GM21390 (cell line): ENCODE data around the gene RAB3D.
"Not testable (repeated sequence)": the region's sequence is repeated elsewhere in the genome, so short reads cannot be mapped to it uniquely, and the experiment has no call there.

Experiments used
- ATAC-seq: cut with Tn5 transposase; IDR thresholded peaks from one replicate; pipeline ENCODE4 v1.9.1; 2021; ENCODE audit not compliant: unreplicated experiment

RAB3D gene

DNA sequence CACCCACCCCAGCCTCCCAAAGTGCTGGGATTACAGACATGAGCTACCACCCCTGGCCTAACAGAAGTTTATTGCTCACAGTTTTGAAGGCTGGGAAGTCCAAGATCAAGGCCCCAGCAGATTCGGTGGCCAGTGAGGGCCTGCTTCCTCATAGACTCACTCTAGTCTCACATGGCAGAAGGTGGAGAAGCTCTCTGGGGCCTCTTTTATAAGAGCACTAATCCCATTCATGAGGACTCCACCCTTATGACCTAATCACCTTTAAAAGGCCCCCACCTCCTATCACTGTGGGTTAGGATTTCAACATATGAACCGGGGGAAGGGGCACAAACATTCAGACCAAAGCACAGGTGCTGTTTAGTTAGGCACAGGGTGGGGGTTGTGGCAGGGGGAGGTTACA, 28.1 kb upstream of the RAB3D start:
- no peak for ATAC-seq

DNA sequence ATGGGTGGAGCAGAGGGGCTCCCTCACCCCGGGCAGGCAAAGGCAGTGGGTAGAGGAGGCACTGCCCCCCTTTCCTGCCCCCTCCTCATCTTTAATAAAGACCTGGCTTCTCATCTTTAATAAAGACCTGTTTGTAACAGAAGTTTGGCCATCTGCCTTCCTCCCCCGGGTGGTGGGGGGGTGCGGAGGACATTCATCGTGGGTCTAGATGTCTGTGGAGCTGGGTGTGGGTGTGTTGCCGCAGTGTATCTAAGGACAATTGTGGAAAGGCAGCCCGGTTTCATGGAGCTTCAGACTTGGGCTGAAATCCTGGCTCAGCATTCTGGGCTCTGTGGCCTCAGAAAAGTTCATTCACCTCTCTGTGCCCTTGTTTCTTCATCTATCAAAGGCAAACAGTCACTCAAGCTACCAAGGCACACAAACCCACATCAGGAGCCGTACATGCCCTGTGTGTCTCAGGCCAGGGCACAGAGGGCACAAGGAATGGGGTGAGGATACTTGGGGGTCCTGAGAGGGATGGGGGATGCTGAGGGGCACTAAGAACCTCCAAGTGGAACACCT, 26.2 kb upstream of the RAB3D start:
- no peak for ATAC-seq

DNA sequence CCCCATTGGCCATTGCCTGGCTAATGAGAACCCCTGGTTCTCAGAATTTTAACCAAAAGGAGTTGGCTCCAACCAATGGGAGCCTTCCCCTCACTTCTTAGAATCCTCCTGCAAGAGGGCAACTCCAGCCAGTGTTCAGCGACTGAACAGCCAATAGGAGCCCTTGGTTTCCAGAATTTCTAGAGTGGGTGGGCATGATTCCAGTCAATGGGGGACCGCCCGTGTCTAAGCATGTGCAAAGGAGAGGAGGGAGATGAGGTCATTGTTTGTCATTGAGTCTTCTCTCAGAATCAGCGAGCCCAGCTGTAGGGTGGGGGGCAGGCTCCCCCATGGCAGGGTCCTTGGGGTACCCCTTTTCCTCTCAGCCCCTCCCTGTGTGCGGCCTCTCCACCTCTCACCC, 25.5 kb upstream of the RAB3D start:
- no peak for ATAC-seq

DNA sequence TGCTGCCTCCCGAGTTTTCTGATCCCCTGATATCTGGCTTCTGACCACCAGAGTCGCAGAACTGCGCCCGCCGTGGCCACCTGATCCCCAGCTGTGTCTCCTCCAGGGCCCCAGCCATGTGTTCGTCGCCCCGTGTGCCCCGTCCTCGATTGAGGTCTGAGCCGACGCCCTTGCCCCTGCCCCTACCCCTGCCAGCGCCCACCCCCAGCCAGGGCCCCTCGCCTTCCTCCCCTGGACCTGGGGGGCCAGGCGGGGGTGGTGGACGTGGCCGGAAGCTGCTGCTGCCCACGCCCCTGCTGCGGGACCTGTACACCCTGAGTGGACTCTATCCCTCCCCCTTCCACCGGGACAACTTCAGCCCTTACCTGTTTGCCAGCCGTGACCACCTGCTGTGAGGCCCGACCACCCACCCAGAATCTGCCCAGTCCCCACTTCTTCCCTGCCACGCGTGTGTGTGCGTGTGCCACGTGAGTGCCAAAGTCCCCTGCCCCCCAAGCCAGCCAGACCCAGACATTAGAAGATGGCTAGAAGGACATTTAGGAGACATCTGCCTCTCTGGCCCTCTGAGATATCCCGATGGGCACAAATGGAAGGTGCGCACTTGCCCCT, 24.9 kb upstream of the RAB3D start:
- ATAC-seq, result no peak

DNA sequence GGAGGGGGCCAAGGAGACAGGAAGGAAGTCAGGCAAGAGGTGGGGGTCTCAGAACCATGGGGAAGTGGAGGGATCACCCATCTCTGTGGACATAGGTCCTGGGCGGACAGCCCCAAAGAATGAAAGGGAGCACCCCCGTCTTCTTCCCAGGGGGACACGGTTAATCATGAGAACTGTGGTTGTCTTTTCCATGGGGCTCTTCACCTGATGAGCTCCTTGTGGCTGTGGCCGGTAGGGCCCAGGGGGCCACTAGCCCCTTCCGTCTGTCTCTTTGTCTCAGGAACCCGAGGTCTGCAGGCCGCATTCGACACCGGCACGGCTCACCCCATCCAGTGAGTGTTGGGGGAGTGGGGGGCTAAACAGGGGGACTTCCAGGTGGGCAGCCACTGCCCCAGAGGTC, 24.4 kb upstream of the RAB3D start:
- ATAC-seq, result no peak

DNA sequence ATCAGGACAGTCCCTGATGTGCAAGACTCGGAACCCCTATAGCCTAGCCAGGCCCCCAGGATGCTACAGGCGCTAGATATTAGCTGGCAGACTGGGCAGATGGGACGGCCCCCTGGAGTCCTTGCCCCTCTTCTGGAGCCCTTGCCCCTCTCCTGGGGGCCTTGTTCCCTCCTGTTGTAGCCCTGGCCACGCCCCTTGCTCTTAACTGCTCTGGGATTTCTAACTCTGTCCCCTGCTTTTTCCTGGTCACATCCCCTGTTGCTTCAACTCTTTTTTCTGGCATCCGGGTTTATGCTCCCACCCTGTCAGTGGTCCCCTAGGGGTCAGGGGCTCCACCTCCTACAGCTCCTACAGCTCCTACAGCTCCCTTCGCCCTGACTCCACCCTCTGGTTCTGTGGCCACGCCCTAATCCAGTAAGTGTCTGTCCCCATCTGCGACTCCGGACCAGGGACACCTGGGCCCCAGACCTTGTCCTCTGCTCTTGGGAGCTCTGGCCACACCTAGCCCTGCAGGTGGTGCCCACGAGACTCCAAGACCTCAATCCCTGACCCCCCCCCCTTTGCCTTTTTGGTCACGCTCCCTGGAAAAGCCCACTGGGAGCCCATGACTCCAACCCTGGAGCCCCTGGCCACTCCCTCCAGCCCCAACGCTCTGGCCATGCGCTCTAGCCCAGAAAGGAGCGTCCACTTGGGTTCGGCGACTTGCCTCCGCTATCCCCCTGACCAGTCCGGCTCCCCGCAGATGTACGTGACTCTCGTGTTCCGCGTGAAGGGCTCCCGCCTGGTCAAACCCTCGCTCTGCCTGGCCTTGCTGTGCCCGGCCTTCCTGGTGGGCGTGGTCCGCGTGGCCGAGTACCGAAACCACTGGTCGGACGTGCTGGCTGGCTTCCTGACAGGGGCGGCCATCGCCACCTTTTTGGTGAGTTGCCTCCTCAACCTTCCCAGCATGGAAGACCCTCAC, 22.6 kb upstream of the RAB3D start:
- no peak for ATAC-seq

DNA sequence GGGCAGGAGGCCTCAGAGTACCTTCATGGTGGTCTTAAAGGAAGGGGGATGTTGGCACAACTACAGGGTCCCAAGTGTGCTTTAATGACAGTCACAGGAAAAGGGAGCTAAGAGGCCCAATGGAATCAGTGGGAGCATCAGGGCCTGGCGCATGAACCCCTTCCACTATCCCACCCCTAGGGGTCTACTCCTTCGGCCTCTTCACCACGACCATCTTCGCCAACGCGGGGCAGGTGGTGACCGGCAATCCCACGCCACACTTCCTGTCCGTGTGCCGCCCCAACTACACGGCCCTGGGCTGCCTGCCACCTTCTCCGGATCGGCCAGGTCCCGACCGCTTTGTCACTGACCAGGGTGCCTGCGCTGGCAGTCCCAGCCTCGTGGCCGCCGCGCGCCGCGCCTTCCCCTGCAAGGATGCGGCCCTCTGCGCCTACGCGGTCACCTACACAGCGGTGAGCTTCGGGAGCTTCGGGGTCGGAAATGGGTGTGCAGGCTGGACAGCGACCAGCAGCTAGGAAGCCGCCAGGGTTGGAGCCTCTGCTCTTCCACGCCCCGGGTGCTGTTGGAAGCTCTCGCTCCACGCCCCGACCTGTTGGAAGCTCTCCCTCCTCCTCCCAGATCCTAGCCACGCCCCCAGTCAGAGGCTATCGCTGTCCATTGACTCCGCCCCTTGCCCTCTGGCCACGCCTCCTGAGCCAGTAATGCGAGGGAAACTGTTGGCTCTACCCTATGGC, 21.7 kb upstream of the RAB3D start:
- ATAC-seq, result no peak

DNA sequence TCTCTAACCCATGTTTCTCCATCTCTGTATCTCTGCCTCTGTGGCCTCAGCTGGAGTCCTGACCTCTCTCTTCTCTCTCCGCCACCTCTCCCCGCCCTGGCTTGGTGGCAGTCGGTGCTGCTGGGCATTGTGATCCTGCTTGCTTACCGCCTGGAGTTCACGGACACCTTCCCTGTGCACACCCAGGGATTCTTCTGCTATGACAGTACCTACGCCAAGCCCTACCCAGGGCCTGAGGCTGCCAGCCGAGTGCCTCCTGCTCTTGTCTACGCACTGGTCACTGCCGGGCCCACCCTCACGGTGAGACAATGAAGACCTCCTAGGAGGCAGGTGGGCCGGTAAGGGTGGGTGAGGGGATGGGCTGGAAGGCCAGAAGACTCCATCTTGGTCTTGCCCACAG, 20.0 kb upstream of the RAB3D start:
- ATAC-seq, result no peak

DNA sequence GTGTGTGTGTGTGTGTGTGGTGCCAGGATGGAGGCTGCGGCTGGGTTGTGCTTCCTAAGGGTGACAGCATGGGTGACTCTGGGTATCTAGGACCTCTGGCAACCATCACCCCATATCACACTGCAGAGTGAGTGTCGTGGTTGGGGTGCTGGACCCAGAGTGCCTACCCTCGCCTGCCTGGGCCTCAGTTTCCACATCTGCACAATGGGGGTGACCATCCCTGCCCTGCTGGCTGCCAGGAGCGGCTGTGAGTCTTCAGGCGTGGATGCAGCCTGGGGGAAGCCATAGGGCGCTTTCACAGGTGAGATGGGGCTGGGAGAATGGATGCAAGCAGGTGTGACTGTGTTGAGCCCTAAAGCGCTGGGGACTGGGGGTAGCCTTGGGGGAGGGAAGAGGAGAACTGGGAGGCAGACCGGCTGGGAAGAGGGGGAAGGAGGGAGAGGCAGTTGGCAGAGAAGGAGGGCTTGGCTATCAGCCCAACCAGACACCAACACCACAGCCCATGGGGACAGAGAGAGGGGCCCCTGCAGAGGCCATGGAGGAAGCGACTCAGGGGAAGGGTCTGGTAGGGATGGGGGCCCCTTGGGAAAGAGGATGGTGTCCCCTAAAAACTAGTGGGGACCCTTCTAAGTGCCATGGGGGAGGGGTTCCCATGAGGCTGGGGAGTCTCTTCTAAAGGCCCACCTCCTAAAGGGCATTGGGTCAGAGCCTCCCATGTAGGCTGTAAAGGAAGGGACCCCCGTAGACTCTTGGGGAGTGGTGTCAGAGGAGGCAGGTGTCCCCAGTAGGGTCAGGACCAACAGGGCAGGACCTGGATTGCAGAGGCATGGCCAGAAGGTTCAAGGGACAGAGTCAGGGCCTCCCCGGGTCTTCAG, 17.5 kb upstream of the RAB3D start:
- no peak for ATAC-seq

DNA sequence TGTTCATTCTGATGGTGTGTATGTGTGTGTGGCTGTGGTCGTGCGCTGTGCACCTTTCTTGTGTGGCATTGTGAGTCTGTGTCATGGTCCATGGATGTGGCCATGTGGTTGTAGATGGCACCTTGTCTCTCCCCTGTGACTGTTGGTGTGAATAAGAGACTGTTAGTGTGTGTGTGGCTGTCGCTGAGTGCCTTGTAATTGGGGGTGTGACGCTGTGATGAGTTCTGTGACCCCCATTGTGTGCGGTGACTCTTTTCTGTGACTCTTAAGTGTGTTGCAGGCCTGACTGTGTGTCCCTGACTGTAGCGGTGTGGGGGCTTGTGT, 16.6 kb upstream of the RAB3D start:
- no peak for ATAC-seq

DNA sequence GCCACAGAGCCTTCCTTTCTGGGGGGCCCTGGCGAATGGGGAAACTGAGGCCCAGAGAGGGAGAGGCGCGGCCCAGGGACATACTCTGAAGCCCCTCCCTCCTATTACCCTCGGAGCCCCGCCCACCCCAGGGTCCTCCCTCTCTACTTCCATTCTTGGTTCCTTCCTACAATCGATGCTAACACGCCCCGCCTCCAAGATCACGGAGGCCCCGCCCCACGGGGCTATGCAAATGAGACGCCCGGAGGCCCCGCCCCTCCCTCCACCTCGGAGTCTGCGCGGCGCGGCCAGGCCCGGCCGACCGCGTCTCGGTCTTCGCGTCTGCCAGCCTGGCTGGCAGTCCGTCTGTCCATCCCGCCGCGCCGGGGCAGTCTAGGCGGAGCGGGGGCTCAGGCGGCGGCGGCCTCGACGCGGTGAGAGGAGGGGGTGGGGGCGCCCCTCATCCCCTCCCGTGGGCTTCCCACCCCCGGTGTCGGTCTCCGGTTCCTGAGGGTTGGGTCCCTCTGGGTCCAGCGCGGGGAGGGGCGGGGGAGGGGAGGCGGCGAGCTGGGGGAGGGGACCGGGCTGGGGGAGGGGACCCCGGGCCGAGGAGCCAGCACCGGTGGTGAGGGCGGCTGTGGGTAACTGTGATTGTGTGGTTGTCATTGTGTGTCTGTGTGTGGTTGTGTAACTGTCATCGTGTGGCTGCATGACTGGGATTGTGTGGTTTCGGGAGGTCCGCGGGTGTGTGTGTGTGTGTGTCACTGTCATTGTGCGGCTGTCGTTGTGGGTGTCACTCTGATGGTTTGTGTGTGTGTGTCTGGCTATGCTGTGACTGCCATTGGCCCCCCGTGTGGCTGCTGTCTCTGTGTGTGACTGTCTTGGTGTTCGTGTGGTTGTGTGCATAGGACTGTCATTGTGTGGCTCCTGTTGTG, 16.0 kb upstream of the RAB3D start, which contains the start of gene PLPPR2:
PLPPR2 (plus strand) TSS at position 273 of the 914 bp plus-strand sequence. CDS start 2,242 bp downstream, outside the sequence.
- ATAC-seq, result no peak

DNA sequence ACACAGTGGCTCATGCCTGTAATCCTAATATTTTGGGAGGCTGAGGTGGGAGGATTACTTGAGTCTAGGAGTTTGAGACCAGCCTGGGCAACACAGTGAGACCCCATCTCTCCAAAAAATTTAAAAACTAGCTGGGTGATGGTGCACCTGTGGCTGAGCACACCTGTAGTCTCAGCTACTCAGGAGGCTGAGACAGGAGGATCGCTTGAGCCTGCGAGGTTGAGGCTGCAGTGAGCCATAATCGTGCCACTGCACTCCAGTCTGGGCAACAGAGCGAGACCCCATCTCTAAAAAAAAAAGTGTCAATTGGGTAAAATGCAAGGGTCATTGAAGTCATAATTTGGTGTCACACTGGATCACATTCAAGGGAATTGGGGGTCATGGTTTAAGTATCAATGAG, 14.6 kb upstream of the RAB3D start:
- ATAC-seq, result not testable (repeated sequence)

DNA sequence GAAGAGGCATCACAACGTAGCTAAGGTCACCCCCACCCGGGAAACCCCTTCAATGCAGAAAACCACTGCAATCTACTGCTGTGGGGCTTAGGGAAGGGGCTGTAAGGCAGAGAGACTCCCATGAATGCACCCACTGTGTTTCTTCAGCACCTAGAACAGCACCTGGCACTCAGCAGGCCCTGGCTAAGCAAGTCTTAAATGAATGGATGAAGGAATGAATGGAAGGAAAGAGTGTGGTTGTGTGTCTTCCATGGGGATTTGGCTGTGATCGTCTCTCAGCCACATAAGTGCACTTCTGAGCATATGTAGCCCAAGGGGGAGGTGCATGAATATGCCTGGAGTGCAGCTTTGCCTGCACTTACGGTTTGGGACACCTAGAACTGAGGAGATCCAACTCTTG, 9.7 kb upstream of the RAB3D start:
- ATAC-seq, result no peak

DNA sequence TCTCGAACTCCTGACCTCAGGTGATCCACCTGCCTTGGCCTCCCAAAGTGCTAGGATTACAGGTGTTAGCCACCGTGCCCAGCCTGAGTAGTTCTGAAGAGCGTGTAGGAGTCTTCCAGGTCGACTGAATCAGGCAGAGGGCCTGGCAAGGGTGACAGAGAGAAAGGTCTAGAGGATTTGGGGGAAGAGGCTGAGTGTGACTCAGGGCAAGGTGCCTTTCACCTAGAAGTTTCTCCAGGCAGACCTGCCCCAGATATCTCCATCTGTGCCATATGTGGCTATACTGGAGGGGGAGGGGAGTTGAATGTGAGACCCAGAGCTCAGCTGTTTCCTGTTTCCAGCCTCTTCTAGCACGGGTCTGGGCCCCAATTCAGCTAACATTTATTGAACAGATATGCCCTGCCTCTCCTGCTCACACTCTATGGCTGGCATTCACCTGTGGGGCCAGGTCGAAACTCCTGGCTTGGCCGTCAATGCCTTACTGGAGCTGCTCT, 8.1 kb upstream of the RAB3D start:
- no peak for ATAC-seq

DNA sequence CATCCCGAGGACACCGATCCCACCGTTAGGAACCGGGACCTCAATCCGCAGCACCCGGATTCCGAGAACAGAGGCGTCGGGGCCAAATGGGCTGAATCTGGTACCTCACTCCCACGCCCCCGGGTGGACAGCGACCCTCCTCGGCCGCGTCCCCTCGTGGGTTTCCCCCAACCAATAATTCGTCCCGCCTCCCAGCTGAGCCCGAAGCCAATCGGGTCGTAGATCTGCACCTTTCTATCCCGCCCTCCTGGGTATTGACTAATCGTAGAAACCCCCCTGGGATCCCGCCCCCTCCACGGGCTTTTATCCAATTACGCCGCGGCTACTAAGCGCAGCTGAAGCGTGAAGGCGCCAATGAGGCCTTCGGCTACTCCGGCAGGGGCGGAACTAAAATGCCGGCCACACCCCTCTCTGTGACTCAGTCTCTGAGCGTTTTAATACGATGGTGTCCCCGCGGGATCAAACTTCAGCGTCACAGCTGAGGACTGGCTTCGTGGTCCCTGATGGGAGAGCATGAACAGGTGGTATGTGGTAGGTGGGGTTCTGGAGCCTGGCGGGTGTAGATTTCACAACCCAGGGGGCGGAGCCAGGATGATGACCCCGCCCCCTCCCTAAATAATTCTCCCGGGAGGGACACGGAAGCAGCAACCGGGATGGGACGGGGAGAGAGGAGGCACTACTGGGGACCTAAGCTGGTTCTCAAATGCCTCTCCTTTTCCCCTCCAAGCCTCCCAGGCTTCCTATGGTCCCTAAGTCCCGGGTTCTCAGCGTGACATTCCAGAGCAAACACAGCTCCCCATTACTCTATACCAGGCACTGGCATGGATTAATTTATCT, 6.9 kb upstream of the RAB3D start, which contains the start of the genes CCDC159 and TMEM205:
CCDC159 (plus strand) TSS at position 416 of the 837 bp plus-strand sequence; CDS start at position 504, 88 bp downstream.
TMEM205 (minus strand) TSS at position 165 of the 837 bp plus-strand sequence. CDS start 649 bp downstream, outside the sequence.
- peak; percentile 84 for ATAC-seq

DNA sequence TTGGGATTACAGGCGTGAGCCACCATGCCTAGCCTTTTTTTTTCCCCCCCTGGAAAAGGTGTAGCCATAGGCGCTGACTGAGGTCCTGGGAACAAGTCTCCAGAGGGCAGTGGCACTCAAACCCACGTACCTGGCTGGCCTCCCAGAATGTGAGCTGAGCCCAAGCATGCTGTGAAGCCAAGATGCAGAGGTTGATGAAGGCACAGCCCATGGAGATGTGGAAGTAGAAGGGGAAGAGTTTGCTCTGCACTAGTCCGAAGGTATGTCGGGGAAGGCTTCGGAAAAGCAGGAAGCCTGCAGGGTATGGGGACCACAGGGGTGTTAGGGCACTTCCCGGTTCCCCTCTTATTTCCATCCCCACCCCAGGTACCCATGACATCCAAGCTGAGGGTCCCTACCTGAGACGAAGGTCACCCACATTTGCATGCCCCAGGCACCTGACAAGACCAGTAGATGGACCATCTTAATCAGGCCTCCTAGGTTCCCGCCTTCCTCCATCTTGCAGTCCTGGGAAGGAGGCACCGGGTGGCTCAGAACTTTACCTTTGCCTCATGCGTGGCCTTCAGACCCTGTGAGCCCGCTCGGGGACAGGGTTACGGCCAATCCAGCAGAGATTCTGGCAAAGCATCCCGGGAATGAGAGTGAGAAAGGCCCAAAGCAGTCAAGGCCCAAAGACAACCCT, 5.8 kb upstream of the RAB3D start:
- no peak for ATAC-seq

DNA sequence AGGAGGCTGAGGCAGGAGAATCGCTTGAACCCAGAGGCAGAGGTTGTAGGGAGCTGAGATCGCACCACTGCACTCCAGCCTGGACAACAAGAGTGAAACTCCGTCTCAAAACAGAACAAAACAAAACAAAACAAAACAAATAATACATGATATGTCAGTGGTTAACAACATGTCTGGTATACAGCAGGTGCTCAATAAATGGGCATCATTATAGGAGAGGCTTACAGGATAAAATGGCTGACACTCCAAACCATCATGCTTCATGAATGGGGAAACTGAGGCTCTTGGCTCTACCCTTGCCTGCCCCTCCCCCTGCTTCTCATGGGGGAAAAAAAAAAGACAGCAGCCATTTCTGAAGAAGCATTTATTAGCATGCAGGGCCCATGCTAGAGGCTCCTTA, 3.0 kb upstream of the RAB3D start:
- ATAC-seq, result no peak

DNA sequence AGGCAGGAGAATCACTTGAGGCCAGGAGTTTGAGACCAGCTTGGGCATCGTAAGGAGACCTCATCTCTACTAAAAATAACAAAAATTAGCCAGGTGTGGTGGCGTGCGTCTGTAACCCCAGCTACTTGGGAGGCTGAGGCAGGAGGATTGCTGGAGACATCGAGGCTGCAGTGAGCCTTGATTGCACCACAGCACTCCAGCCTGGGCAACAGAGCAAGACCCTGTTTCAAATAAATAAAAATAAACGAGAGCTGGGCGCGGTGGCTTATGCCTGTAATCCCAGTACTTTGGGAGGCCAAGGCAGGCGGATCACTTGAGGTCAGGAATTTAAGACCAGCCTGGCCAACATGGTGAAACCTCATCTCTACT, 626 bp upstream of the RAB3D start:
- not testable (repeated sequence) for ATAC-seq
